Measurements from ENCODE around the gene MRPL51. TPM values are rescaled to one million over a fixed set of nuclear protein-coding genes. Genes with fewer than 3 reads are reported as not detected.

The MRPL51 gene
- total RNA-seq, 1 experiment from 2014 or later: 456 TPM

DNA sequence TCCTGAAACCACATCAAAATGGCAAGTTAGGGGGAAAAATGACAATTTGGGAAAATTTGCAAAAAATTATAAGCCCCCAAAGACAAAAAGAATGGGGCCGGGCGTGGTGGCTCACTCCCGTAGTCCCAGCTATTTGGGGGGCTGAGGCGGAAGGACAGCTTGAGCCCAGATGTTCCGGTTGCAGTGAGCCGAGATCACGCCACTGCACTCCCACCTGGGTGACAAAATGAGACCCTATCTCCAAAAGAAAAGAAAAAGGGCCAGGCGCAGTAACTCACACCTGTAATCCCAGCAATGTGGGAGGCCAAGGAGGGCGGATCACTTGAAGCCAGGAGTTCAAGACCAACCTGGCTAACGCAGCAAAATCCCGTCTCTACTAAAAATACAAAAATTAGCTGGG, 20.6 kb downstream of the MRPL51 start:
- Histone ChIP-seq H3K4me3 (no peak overlapping the region), H3K9me2 (ENCODE audit: insufficient read depth) (no peaks in the 10 kb centered on the region), H3F3A (ENCODE audit: insufficient read depth, low read depth) (peaks cover 12% of the 10 kb centered on the region), H3K4me2 (no peak overlapping the region), H3K4me1 (replicated peaks; ENCODE audit: insufficient read depth) (peaks cover 15% of the 10 kb centered on the region), H3K9me3 (ENCODE audit: insufficient read depth, low read depth) (no peaks in the 10 kb centered on the region), H2AFZ (no peak overlapping the region), H3K79me2 (ENCODE audit: low read depth) (no peaks in the 10 kb centered on the region; the same call in 1 of the 2 replicates), H3K36me3 (ENCODE audit: low read depth) (no peaks in the 10 kb centered on the region), H3K27me3 (ENCODE audit: insufficient read depth, low read depth) (0 out of 2 replicates have a peak, but pooled peaks cover 6% of the 10 kb centered on the region), H3K27ac (no peak overlapping the region), H4K20me1 (ENCODE audit: insufficient read depth) (no peaks in the 10 kb centered on the region)
- no peak for DNase-seq
- no TSS peak for BruUV-seq (replicated peaks)
- TF ChIP-seq EZH2 (IDR thresholded peaks at IDR 0.05; ENCODE audit: low read depth): no peak
- TF ChIP-seq, protein P1, sequence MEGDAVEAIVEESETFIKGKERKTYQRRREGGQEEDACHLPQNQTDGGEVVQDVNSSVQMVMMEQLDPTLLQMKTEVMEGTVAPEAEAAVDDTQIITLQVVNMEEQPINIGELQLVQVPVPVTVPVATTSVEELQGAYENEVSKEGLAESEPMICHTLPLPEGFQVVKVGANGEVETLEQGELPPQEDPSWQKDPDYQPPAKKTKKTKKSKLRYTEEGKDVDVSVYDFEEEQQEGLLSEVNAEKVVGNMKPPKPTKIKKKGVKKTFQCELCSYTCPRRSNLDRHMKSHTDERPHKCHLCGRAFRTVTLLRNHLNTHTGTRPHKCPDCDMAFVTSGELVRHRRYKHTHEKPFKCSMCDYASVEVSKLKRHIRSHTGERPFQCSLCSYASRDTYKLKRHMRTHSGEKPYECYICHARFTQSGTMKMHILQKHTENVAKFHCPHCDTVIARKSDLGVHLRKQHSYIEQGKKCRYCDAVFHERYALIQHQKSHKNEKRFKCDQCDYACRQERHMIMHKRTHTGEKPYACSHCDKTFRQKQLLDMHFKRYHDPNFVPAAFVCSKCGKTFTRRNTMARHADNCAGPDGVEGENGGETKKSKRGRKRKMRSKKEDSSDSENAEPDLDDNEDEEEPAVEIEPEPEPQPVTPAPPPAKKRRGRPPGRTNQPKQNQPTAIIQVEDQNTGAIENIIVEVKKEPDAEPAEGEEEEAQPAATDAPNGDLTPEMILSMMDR (conservative IDR thresholded peaks at IDR 0.05): no peak
- CTCF ChIA-PET: no interaction called here
- POLR2A ChIA-PET (ENCODE audit: unreplicated experiment): no interaction called here
- intact Hi-C loops (cut with micrococcal nuclease; ENCODE audit: unreplicated experiment): no loop called here

DNA sequence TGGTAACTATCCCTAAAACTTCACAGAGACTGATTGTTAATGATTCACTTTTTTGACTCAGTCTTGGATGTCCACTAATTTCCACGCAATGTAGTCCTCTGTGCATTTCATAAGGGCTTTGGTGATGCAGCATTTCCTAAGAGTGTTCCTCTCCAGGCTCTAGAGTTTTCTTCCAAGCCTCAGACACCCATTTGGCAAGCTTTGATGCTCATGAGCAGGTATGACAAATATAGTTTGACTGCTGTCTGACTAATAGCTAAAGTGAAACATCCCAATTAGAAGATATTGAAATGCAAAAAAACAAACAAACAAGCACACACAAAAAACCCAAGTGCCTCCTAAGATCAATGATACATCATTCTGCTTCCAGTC, 21.1 kb downstream of the MRPL51 start:
- TF ChIP-seq, protein P1 (conservative IDR thresholded peaks at IDR 0.05): no peak
- TF ChIP-seq EZH2 (IDR thresholded peaks at IDR 0.05; ENCODE audit: low read depth): no peak
- H3K9me2 ChIP-seq (ENCODE audit: insufficient read depth): no peaks in the 10 kb centered on the region
- peaks cover 15% of the 10 kb centered on the region for H3K4me1 ChIP-seq (replicated peaks; ENCODE audit: insufficient read depth)
- no peaks in the 10 kb centered on the region; the same call in 1 of the 2 replicates for H3K79me2 ChIP-seq (ENCODE audit: low read depth)
- no peak overlapping the region for H2AFZ ChIP-seq
- H4K20me1 ChIP-seq (ENCODE audit: insufficient read depth): no peaks in the 10 kb centered on the region
- no peaks in the 10 kb centered on the region for H3K9me3 ChIP-seq (ENCODE audit: insufficient read depth, low read depth)
- no TSS peak for BruUV-seq (replicated peaks)
- intact Hi-C loops (cut with micrococcal nuclease; ENCODE audit: unreplicated experiment): loop anchor here (1.0 to 2.0 kb wide), 2 partner anchors 21 to 255 kb away; partner anchors contain the start of gene MRPL51
- H3K27ac ChIP-seq: no peak overlapping the region
- no peak for DNase-seq
- 0 out of 2 replicates have a peak, but pooled peaks cover 6% of the 10 kb centered on the region for H3K27me3 ChIP-seq (ENCODE audit: insufficient read depth, low read depth)
- no peak overlapping the region for H3K4me3 ChIP-seq
- POLR2A ChIA-PET (ENCODE audit: unreplicated experiment): no interaction called here
- H3K36me3 ChIP-seq (ENCODE audit: low read depth): no peaks in the 10 kb centered on the region
- no peak overlapping the region for H3K4me2 ChIP-seq
- H3F3A ChIP-seq (ENCODE audit: insufficient read depth, low read depth): peaks cover 12% of the 10 kb centered on the region
- CTCF ChIA-PET: no interaction called here

DNA sequence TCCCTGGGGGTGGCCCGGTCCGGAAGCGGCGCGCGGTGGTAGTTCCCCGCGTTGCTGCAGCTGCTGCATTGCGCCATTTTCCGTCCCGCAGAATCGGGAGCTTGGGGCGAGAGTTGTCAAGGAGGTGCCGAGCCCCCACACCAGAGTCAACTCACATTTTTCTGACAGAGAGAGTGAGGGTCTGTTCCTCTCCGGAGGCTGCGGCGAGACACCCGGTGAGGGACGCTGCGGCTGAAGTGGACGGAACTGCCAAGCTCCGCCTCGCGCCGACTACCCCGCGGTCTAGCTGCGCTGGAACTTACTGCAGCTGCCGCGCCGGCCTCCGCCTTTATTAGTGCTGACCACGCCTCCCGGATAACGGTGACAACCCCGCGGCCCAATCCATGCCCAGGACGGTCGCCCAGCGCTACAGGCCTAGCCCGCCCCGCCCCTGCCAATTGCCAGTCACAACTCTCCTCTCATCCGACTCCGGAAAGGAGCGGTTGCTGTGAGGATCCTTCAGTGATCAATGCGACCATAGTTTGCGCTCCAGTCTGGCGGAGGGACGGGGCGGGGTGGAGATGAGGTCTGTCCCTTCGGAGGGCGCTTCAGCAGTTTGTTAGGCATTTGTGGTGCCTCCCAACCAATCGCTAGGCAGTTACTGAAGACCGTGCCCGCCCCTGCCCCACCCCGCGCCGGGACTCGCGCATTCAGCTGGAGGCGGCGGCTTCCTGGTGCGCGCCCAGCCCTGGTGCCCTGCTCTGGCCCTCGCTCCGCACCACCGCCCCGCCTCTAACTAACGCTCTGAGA, 22.5 kb downstream of the MRPL51 start, which contains the start of gene VAMP1:
Gene VAMP1 (minus strand): TSS at position 303 of the 789 bp plus-strand sequence. CDS start 146 bp downstream, at position 157.
- peak within 1 kb of the TSS; percentile 87 for H2AFZ ChIP-seq

More for the DNA sequence above, 22.5 kb downstream of the MRPL51 start, which contains the start of gene VAMP1:
- Histone ChIP-seq H3K9me2 (ENCODE audit: insufficient read depth) (no peaks in the 10 kb centered on the region), H3K27ac (no peak within 1 kb of the TSS), H4K20me1 (ENCODE audit: insufficient read depth) (no peaks in the 10 kb centered on the region), H3F3A (ENCODE audit: insufficient read depth, low read depth) (peaks cover 12% of the 10 kb centered on the region), H3K27me3 (ENCODE audit: insufficient read depth, low read depth) (0 out of 2 replicates have a peak, but pooled peaks cover 6% of the 10 kb centered on the region), H3K79me2 (ENCODE audit: low read depth) (no peaks in the 10 kb centered on the region; the same call in 1 of the 2 replicates), H3K4me2 (peak within 1 kb of the TSS; percentile 96), H3K4me1 (replicated peaks; ENCODE audit: insufficient read depth) (peaks cover 15% of the 10 kb centered on the region), H3K9me3 (ENCODE audit: insufficient read depth, low read depth) (no peaks in the 10 kb centered on the region), H3K36me3 (ENCODE audit: low read depth) (no peaks in the 10 kb centered on the region), H3K4me3 (peak within 1 kb of the TSS; percentile 76)
- TF ChIP-seq, protein P1 (conservative IDR thresholded peaks at IDR 0.05): no peak
- no peak for TF ChIP-seq EZH2 (IDR thresholded peaks at IDR 0.05; ENCODE audit: low read depth)
- intact Hi-C loops (cut with micrococcal nuclease; ENCODE audit: unreplicated experiment): loop anchor here (1.0 to 2.0 kb wide), 3 partner anchors 23 to 254 kb away; partner anchors contain the start of genes GAPDH and MRPL51
- no TSS peak for BruUV-seq (replicated peaks)
- ChIA-PET POLR2A (ENCODE audit: unreplicated experiment) (interaction anchor here (0.5 to 1.4 kb wide), 19 partner anchors 9 to 482 kb away, joined by 3 to 24 read pairs (median 5); partner anchors contain the start of gene MRPL51), CTCF (interaction anchor here (0.6 to 0.7 kb wide), 7 partner anchors 16 to 241 kb away, joined by 3 to 11 read pairs (median 4); partner anchors contain the start of gene ZNF384)
- peak; percentile 93 to 98 for DNase-seq

All from PC-9 (cell line).